ENCODE results near the gene GPR137. TPM values are rescaled to one million over a fixed set of nuclear protein-coding genes. Genes with fewer than 3 reads are reported as not detected.

GPR137 gene
- total and polyA plus RNA-seq, 2 experiments from 2014 or later, result 25.2 to 63.9 TPM

DNA sequence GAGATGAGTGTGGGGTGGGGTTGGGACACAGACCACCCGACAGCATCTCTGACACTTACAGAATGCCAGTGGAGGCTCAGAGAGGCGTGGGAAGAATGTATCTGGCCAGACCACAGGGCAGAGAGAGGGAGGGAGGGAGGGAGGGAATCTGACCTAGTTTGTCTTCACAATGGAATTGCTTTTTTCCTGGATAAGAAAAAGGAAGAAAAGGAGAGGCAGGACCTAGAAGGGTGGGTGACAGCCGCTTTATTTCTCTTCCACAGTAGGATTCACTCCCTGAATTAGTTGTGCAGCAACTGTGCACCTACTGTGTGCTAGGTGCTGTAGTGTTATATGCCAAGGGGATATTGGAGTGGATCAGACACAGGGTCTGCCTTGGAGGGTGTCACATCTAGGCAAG, 9.1 kb downstream of the GPR137 start:
- no peaks in the 10 kb centered on the region for H3K79me2 ChIP-seq
- WGBS (ENCODE audit: low lambda C conversion rate, missing lambda C conversion rate), result 100% methylated on average over 1 of the region's 3 CpGs
- no peaks in the 10 kb centered on the region for H4K20me1 ChIP-seq (ENCODE audit: insufficient read depth, poor library complexity, severe bottlenecking)
- no peak overlapping the region for H3K27ac ChIP-seq
- no peak overlapping the region for H3K4me3 ChIP-seq
- peaks cover 98% of the 10 kb centered on the region for H3K27me3 ChIP-seq
- H3K4me2 ChIP-seq, result no peak overlapping the region
- no peaks in the 10 kb centered on the region for H3K36me3 ChIP-seq (replicated peaks; ENCODE audit: insufficient read depth, low read depth)
- H3K9me2 ChIP-seq (replicated peaks; ENCODE audit: insufficient read depth), result no peaks in the 10 kb centered on the region
- TF ChIP-seq, protein P1, sequence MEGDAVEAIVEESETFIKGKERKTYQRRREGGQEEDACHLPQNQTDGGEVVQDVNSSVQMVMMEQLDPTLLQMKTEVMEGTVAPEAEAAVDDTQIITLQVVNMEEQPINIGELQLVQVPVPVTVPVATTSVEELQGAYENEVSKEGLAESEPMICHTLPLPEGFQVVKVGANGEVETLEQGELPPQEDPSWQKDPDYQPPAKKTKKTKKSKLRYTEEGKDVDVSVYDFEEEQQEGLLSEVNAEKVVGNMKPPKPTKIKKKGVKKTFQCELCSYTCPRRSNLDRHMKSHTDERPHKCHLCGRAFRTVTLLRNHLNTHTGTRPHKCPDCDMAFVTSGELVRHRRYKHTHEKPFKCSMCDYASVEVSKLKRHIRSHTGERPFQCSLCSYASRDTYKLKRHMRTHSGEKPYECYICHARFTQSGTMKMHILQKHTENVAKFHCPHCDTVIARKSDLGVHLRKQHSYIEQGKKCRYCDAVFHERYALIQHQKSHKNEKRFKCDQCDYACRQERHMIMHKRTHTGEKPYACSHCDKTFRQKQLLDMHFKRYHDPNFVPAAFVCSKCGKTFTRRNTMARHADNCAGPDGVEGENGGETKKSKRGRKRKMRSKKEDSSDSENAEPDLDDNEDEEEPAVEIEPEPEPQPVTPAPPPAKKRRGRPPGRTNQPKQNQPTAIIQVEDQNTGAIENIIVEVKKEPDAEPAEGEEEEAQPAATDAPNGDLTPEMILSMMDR (IDR thresholded peaks at IDR 0.05; ENCODE audit: poor library complexity), result no peak
- no peak for TF ChIP-seq EZH2 (IDR thresholded peaks at IDR 0.05; ENCODE audit: borderline replicate concordance)
- TF ChIP-seq EZH2phosphoT487 (IDR thresholded peaks at IDR 0.05; ENCODE audit: low read depth, severe bottlenecking, unreplicated experiment), result no peak
- H2AFZ ChIP-seq, result no peak overlapping the region
- H3K4me1 ChIP-seq (ENCODE audit: insufficient read depth), result peaks cover 13% of the 10 kb centered on the region
- no peaks in the 10 kb centered on the region for H3K9me3 ChIP-seq (ENCODE audit: low read depth)
- DNase-seq (ENCODE audit: low spot score), result no peak

DNA sequence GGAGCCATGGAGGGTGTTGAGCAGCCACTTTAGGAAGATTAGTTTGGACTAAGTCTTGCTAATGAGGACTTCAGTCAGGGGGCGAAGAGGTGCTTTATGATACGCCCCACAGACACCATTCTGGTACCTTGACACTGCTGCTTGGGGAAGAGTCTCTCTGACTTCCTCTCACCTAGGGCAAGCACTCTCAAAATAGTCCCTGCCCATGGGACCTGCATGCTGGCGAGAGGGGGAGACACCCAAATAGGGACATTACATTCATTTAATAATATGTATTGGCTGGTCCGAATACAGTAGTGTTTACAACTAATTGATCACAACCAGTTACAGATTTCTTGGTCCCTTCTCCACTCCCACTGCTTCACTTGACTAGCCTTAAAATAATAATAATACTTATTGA, 10.1 kb downstream of the GPR137 start:
- Histone ChIP-seq H3K4me1 (ENCODE audit: insufficient read depth) (peaks cover 23% of the 10 kb centered on the region), H3K27me3 (peaks cover 98% of the 10 kb centered on the region), H3K9me3 (ENCODE audit: low read depth) (no peaks in the 10 kb centered on the region), H3K36me3 (replicated peaks; ENCODE audit: insufficient read depth, low read depth) (no peaks in the 10 kb centered on the region), H3K27ac (no peak overlapping the region), H3K9me2 (replicated peaks; ENCODE audit: insufficient read depth) (no peaks in the 10 kb centered on the region), H3K79me2 (no peaks in the 10 kb centered on the region), H4K20me1 (ENCODE audit: insufficient read depth, poor library complexity, severe bottlenecking) (no peaks in the 10 kb centered on the region), H3K4me2 (no peak overlapping the region), H3K4me3 (no peak overlapping the region), H2AFZ (no peak overlapping the region)
- TF ChIP-seq EZH2phosphoT487 (IDR thresholded peaks at IDR 0.05; ENCODE audit: low read depth, severe bottlenecking, unreplicated experiment) (no peak), EZH2 (IDR thresholded peaks at IDR 0.05; ENCODE audit: borderline replicate concordance) (no peak)
- TF ChIP-seq, protein P1 (IDR thresholded peaks at IDR 0.05; ENCODE audit: poor library complexity), result no peak
- WGBS (ENCODE audit: low lambda C conversion rate, missing lambda C conversion rate), result 86% methylated on average over 4 of the region's 4 CpGs
- DNase-seq (ENCODE audit: low spot score), result no peak

DNA sequence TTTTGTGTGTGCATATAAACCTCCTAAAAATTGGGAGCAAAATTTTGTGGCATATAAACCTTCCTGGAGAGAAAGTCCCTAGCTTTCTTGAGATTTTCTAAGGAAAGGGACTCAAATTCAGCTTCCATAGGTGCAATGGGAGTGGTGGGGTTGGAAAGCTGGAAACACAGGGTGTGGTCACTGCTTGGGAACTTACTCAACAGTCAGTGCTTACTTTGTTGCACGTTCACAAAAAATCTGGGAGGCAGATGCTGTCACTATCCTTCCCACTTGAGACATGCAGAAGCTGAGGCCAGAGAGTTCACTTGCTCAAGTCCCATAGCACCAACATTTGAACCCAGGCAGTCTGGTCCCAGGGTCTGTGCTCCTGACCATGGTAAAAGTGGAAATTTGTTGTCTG, 10.6 kb downstream of the GPR137 start:
- DNase-seq (ENCODE audit: low spot score), result no peak
- Histone ChIP-seq H2AFZ (no peak overlapping the region), H3K4me3 (no peak overlapping the region), H3K4me1 (ENCODE audit: insufficient read depth) (peaks cover 24% of the 10 kb centered on the region), H3K9me2 (replicated peaks; ENCODE audit: insufficient read depth) (no peaks in the 10 kb centered on the region), H4K20me1 (ENCODE audit: insufficient read depth, poor library complexity, severe bottlenecking) (no peaks in the 10 kb centered on the region), H3K27me3 (peaks cover 94% of the 10 kb centered on the region), H3K36me3 (replicated peaks; ENCODE audit: insufficient read depth, low read depth) (no peaks in the 10 kb centered on the region), H3K27ac (no peak overlapping the region), H3K79me2 (no peaks in the 10 kb centered on the region), H3K4me2 (no peak overlapping the region), H3K9me3 (ENCODE audit: low read depth) (no peaks in the 10 kb centered on the region)
- WGBS (ENCODE audit: low lambda C conversion rate, missing lambda C conversion rate), result 7% methylated on average over 1 of the region's 1 CpG
- TF ChIP-seq EZH2 (IDR thresholded peaks at IDR 0.05; ENCODE audit: borderline replicate concordance) (no peak), EZH2phosphoT487 (IDR thresholded peaks at IDR 0.05; ENCODE audit: low read depth, severe bottlenecking, unreplicated experiment) (no peak)
- TF ChIP-seq, protein P1 (IDR thresholded peaks at IDR 0.05; ENCODE audit: poor library complexity), result no peak

Measured in hepatocyte (in vitro differentiated cells).